Left renal pelvis (tissue), 4 donors: Measurements from ENCODE around the gene GPRC5D. TPM values are rescaled to one million over a fixed set of nuclear protein-coding genes. Genes with fewer than 3 reads are reported as not detected.
A peak's percentile ranks its signal among the peaks of the same experiment; 100 is the strongest.

Experiments
- DNase-seq, 4 donors: peaks; one replicate each; pipeline ENCODE4 v3.0.0-alpha.2; 2013; ENCODE audit warnings: low read depth in 4 of 4, low spot score in 3 of 4
- polyA plus RNA-seq, 4 donors: library from polyadenylated mRNA; unstranded; fragments of 120-200 nt; gene quantifications; one replicate each; pipeline ENCODE4 v1.2.1, GENCODE V29; 2013; ENCODE audit not compliant: insufficient read length in 4 of 4

Gene GPRC5D
- polyA plus RNA-seq, 4 donors: 0.33 to 1.1 (median 0.62) TPM

- peak; percentile 66 to 75 (median 72) for DNase-seq
Measured at GRCh38 chr12:12891080-12891880, 60.7 kb downstream of the GPRC5D start, which contains the start of gene GPRC5A. Gene GPRC5A, plus strand, starts transcription at chr12:12891562. Its CDS starts 16,688 bp downstream, at chr12:12908250.

Other genes starting within 250 kb of the GPRC5D start
- 10 to 100 TPM; 59.1 to 80.7 (median 68.4) TPM for gene CDKN1B, start 234.8 kb downstream of the GPRC5D start, polyA plus RNA-seq
- 10 to 100 TPM in 3 of 4 donors, 1 to 10 TPM in 1; 8.4 to 14.9 (median 12.4) TPM for gene APOLD1, start 166.5 kb downstream of the GPRC5D start, polyA plus RNA-seq
- gene DDX47, start 138.8 kb downstream of the GPRC5D start, polyA plus RNA-seq: 10 to 100 TPM; 68.5 to 82.5 (median 77.5) TPM
- 10 to 100 TPM in 1 of 4 donors, 1 to 10 TPM in 3; 7.0 to 12.4 (median 7.9) TPM for gene GPRC5A, start 60.6 kb downstream of the GPRC5D start, polyA plus RNA-seq
- 10 to 100 TPM; 71.2 to 74.1 (median 72.9) TPM for gene HEBP1, start 48.1 kb upstream of the GPRC5D start, polyA plus RNA-seq
- gene FAM234B, start 92.2 kb upstream of the GPRC5D start, polyA plus RNA-seq: 10 to 100 TPM in 3 of 4 donors, 1 to 10 TPM in 1; 8.3 to 13.9 (median 12.2) TPM
- under 1 TPM; 0.11 to 0.97 (median 0.47) TPM for gene GSG1, start 151.5 kb upstream of the GPRC5D start, polyA plus RNA-seq
- gene EMP1, start 244.6 kb upstream of the GPRC5D start, polyA plus RNA-seq: 100 to 1,000 TPM in 3 of 4 donors, 10 to 100 TPM in 1; 81.6 to 612 (median 146) TPM